ENCODE measurements around the gene FCHSD2.
"Not testable (repeated sequence)": the region's sequence is repeated elsewhere in the genome, so short reads cannot be mapped to it uniquely, and the experiment has no call there.

The FCHSD2 gene

DNA sequence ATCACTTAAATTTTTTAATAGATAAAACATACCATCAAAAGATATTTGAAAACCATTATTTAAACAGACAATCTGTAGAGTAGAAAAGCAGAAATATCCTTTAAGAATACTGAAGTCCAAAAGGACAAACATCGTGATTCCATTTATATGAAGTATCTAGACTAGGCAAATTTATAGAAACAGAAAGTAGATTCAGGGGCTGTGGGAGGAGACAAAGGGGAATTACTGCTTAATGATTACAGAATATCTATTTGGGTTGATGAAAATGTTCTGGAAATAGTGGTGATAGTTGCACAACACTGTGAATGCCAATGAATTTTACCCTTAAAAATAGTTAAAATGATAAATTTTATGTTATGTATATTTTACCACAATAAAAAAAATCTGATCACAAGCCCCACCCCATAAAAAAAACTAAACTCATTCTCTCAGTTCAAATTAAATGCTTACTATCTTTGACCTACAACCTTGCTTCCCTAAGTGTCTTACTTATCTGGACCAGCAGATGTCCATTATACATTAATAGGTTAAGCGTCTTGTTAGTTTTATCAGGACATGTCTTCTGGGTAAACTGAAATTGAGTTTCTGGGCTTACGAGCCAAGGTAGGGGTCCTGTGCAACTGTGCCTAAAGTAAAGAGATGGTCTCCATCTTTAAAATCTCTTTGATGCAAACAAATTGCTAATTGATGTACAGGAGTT, 86.3 kb downstream of the FCHSD2 start:
- no peak for DNase-seq

- no peak for DNase-seq
Observed at GRCh38 chr11:73055002-73055401, 87.1 kb downstream of the FCHSD2 start.

- no peak for DNase-seq
Observed at GRCh38 chr11:73053964-73054363, 88.2 kb downstream of the FCHSD2 start.

- DNase-seq, result no peak
Observed at GRCh38 chr11:73048446-73048845, 93.7 kb downstream of the FCHSD2 start.

DNA sequence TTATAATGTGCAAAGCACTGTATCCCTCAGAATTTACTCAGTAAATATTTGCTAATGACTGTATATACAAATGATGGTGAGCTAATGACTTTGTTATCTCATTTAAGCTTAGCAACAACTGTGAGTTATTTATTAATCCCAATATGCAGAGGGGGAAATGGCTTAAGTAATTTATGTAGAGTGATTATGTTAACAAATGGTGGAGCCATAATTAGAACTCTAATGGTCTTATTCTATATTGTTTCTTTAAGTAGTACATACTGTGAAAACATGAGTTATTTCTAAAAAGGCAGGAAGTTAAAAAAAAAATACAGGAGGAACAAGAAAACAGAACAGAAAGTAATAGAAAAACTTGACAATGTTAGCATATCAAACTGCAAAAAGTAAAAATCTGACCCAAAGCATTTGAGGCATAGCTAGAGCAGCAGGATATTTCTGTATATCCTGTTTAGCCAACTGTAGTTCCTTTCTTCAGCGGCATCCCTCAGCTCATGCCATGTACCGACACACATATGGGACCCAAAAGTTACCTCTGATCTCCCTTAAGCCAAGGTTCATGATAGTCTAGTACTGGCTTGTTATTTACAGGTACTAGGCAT, 94.2 kb downstream of the FCHSD2 start:
- DNase-seq, result no peak

GRCh38 chr11:73040046-73040445, 102.1 kb downstream of the FCHSD2 start:
- DNase-seq, result no peak

- peak in 1 of 2 experiments; percentile 3 for DNase-seq
Observed at GRCh38 chr11:73034777-73035176, 107.3 kb downstream of the FCHSD2 start.

- no peak for DNase-seq
Observed at GRCh38 chr11:73034331-73034730, 107.8 kb downstream of the FCHSD2 start.

DNA sequence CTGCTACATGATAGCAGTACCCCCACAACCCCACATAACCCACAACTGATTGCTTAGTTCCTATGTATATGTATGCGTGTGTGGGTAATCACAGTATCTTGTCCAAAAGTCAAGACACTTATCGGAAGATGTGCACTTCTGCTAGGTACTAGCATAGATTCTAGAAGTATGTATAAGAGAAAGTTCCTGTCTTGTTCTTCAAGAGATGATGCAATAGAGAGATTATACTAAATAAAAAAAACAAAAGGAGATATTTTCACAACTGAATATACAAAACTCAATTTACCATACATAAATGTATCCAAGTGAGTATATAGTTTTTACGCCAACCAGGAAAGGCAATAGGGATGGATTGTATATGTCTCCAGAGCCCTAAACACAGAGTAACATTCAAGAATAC, 112.0 kb downstream of the FCHSD2 start:
- no peak for DNase-seq

DNA sequence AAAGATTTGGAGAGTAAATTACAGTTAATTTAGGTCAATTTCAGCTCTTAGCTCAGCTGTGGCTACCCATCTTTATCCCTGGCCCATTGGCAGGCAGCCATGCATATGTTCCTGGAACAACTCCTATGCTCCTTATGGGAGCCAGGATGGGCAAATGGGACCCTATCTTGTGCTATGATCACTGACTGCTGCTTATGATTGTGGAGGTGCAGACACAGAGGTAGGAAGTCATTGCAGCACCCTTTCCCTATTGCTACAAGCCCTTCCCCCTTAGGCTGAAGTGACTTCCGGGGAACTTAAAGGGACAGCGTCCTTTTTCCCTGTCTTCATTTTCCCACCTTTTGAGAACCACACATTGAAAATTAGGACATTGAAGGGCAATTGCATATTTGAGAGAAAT, 112.7 kb downstream of the FCHSD2 start:
- DNase-seq, result no peak

- no peak for DNase-seq
Observed at GRCh38 chr11:73028611-73029010, 113.5 kb downstream of the FCHSD2 start.

- not testable (repeated sequence) for DNase-seq
Observed at GRCh38 chr11:73027840-73028239, 114.3 kb downstream of the FCHSD2 start.

- no peak for DNase-seq
Observed at GRCh38 chr11:73024639-73025038, 117.5 kb downstream of the FCHSD2 start.

DNA sequence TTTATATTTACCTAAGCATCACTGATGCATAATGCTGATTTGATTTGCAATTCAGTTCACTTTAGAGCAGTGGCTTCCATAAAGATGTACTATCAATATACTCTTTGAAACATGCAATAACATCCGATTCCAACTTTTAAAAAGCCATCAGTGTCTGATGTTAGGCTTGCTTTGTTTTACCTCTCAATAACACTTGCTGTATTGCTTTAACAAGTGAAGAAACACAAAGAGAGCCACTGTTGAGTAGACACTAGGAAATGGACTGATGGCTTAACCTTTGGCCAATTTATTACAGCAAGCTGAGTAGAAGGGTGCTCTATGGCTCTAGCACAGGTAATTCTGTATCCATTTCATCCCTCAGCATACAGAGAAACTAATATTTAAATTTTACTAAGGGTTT, 122.1 kb downstream of the FCHSD2 start:
- no peak for DNase-seq

DNA sequence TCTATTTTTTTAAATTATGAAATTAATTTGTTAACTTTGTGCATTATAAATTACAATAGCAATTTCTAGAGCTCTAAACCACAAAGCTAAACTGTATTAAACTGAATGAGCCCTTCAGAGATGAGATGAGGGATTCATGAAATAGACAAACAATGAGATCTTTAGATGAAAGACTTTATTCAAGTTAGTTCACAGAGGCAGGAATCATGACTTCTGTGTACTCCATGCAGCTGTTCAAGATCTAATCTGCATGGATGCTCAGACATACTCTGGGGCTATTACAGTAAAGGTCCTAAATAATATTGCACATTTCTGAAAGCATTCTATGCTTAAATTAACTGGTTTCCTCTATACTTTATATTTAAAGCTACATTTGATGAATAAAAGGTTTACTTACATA, 122.7 kb downstream of the FCHSD2 start:
- no peak for DNase-seq

DNA sequence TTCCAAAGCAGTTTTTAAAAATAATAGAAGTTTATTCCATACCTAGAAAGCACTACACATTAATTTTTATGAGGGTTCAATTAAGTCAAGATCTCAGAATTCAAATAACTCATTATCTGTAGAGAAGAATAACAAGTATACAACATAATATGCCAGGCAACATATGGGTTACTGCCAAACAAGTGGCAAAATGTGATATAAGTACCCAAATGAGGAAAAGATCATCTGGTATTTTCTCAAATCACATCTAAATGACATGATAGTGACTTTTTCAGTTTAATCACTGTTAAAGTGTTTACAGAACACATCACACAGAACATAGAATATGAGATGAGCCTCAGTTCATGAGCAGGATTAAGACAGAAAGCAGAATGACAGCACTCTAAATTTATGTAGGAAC, 123.3 kb downstream of the FCHSD2 start:
- DNase-seq, result no peak

DNA sequence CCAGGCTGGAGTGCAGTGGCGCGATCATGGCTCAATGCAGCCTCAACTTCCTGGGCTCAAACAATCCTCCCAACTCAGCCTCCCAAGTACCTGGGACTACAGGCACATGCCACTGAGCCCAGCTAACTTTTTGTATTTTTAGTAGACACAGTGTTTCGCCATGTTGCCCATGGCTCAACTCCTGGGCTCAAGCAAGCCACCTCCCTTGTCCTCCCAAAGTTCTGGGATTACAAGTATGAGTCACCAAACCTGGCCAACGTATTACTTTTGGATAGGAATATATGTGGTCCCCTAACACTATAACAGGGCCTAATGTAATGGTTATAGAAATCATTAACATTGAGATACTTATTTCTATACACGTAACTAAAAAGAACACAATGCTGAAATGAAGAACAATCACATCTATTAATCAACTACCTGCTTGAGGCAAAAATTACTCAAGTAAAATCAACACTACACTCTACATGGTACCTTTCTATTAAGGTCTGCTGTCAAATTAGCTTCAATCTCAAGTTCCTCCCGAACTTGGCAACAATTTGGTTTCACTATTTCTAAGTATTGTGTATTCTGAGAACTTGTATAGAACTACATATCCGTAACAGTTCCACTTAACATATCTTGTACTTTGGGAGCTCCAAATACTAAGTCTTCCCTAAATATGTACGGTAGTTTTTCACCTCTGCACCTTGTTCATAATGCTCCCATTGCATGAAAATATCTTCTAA, 124.9 kb downstream of the FCHSD2 start:
- DNase-seq, result no peak

GRCh38 chr11:73013021-73013420, 129.1 kb downstream of the FCHSD2 start:
- DNase-seq, result no peak

DNA sequence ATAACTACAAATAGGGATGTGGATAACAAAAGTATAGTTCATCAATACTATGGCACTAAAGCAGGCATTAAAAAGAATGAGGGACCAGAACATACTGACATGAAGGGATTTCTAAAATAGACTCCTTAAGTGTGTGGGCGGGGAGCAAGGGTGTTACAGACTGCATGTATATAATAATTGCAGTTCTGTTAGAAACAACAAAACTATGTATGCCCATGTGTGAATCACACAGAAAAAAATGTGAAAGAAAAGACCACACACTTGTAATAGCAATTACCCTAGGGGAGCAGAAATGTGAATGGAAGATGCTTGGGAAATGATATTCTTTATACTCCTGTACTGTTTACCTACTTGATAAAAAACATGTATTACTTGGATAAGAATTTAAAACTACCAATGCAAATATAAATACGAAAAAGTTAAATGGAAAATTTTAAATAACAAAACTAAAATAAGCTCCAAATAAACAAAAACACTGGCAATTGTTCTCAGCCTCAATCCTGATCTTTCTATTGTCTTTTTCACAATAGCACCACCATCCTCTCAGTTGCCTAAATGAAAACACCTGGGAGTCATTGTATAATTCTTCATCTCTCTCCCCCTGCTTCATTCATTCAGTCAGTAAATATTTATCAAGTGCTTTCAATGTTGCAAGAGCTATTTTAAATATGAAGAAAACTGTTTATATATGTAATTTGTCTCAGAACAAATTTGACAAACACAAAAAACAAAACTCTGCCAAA, 129.8 kb downstream of the FCHSD2 start:
- no peak for DNase-seq

GRCh38 chr11:73011126-73011817, 130.8 kb downstream of the FCHSD2 start:
- DNase-seq, result no peak

- DNase-seq, result no peak
Observed at GRCh38 chr11:73009972-73010371, 132.1 kb downstream of the FCHSD2 start.

DNA sequence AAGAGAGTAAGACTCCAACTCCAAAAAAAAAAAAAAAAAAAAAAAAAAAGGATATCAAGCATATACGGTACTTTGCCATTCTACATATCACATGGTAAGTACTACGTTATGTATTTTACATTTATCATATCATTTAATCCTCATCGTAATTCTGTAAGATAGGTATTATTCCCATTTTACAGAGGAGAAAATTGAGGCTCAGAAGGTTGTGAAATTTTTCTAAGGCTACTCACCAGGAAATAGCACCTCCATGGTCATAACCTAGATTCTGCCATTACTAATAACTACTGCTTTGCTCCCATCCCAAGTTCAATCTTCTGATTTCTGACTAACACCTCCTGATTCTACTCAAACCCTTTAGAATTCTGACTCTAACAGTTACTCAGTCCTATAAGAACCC, 138.0 kb downstream of the FCHSD2 start:
- no peak for DNase-seq

GRCh38 chr11:73003088-73003487, 139.0 kb downstream of the FCHSD2 start:
- DNase-seq, result no peak

Measured in stimulated activated CD4-positive, alpha-beta T cell treated with anti-CD3 and anti-CD28 coated beads, Interleukin-4, amount 100 ng/mL, for 4 hours (primary cell).